Breast epithelium (tissue), 3 donors: ENCODE data around the gene TGFB2.

ENCODE experiments used
- POLR2A ChIP-seq: fragments of 450-650 bp; IDR thresholded peaks from one replicate; pipeline ENCODE4 v1.6.1; 2016; ENCODE audit warnings: antibody characterized with exemption, mild to moderate bottlenecking, moderate library complexity
- TF ChIP-seq, protein P1 (sequence below), 3 donors: fragments of 450-650 bp; IDR thresholded peaks; one replicate each; pipeline ENCODE4 v1.5.1; 2016 to 2017; ENCODE audit warnings: antibody characterized with exemption in 3 of 3, mild to moderate bottlenecking in 3 of 3, moderate library complexity in 3 of 3

DNA sequence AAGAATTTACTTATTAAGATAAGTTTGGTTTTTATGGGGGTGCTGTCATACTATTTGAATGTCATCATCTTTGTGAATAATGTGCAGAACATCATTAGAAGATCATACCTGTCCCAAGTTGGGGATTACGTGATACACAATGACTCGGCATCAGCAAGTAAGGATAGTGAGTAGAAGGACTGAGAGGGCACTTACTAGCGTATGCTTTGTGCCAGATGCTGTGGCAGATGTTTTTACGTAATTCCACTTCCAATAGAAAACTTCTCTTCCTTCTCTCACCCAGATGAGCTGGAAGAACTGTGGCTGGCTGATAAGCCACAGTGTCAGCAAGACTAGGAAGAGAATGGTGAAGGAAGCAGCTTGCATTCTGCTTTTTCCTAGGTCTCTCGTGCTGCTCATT, 28.1 kb upstream of the TGFB2 start:
- TF ChIP-seq, protein P1, sequence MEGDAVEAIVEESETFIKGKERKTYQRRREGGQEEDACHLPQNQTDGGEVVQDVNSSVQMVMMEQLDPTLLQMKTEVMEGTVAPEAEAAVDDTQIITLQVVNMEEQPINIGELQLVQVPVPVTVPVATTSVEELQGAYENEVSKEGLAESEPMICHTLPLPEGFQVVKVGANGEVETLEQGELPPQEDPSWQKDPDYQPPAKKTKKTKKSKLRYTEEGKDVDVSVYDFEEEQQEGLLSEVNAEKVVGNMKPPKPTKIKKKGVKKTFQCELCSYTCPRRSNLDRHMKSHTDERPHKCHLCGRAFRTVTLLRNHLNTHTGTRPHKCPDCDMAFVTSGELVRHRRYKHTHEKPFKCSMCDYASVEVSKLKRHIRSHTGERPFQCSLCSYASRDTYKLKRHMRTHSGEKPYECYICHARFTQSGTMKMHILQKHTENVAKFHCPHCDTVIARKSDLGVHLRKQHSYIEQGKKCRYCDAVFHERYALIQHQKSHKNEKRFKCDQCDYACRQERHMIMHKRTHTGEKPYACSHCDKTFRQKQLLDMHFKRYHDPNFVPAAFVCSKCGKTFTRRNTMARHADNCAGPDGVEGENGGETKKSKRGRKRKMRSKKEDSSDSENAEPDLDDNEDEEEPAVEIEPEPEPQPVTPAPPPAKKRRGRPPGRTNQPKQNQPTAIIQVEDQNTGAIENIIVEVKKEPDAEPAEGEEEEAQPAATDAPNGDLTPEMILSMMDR (IDR thresholded peaks at IDR 0.05), result no peak
- no peak for TF ChIP-seq POLR2A
